ENCODE results near the gene ITGA1.

Gene ITGA1

GRCh38 chr5:52983731-52984636, 196.3 kb downstream of the ITGA1 start:
- Mint-ChIP-seq H3K4me1 (ENCODE audit: low read depth) (peaks cover 5% of the 10 kb centered on the region), H3K36me3 (ENCODE audit: low read depth) (no peaks in the 10 kb centered on the region), H3K27ac (no peak overlapping the region), H3K9me3 (no peaks in the 10 kb centered on the region), H3K4me3 (no peak overlapping the region), H3K27me3 (peaks cover 24% of the 10 kb centered on the region)
- intact Hi-C loops (cut with micrococcal nuclease) = no loop called here

- peaks cover 16% of the 10 kb centered on the region for H3K4me1 Mint-ChIP-seq (ENCODE audit: low read depth)
- no peak overlapping the region for H3K27ac Mint-ChIP-seq
- H3K27me3 Mint-ChIP-seq = peaks cover 36% of the 10 kb centered on the region
- intact Hi-C loops (cut with micrococcal nuclease) = no loop called here
- H3K4me3 Mint-ChIP-seq = no peak overlapping the region
- no peaks in the 10 kb centered on the region for H3K9me3 Mint-ChIP-seq
- H3K36me3 Mint-ChIP-seq (ENCODE audit: low read depth) = no peaks in the 10 kb centered on the region
Measured at GRCh38 chr5:52985306-52985705, 197.6 kb downstream of the ITGA1 start.

- no peaks in the 10 kb centered on the region for H3K9me3 Mint-ChIP-seq
- peaks cover 17% of the 10 kb centered on the region for H3K4me1 Mint-ChIP-seq (ENCODE audit: low read depth)
- peaks cover 41% of the 10 kb centered on the region for H3K27me3 Mint-ChIP-seq
- intact Hi-C loops (cut with micrococcal nuclease) = no loop called here
- H3K4me3 Mint-ChIP-seq = no peak overlapping the region
- H3K27ac Mint-ChIP-seq = no peak overlapping the region
- H3K36me3 Mint-ChIP-seq (ENCODE audit: low read depth) = no peaks in the 10 kb centered on the region
Measured at GRCh38 chr5:52987711-52988331, 200.1 kb downstream of the ITGA1 start.

- Mint-ChIP-seq H3K27ac (no peak overlapping the region), H3K27me3 (peaks cover 41% of the 10 kb centered on the region), H3K36me3 (ENCODE audit: low read depth) (no peaks in the 10 kb centered on the region), H3K9me3 (no peaks in the 10 kb centered on the region), H3K4me3 (peak overlapping the region; percentile 73), H3K4me1 (ENCODE audit: low read depth) (peaks cover 17% of the 10 kb centered on the region)
- intact Hi-C loops (cut with micrococcal nuclease) = no loop called here
Measured at GRCh38 chr5:52988335-52989024, 200.8 kb downstream of the ITGA1 start.

- intact Hi-C loops (cut with micrococcal nuclease) = no loop called here
- Mint-ChIP-seq H3K27ac (no peak within 1 kb of the TSS), H3K36me3 (ENCODE audit: low read depth) (no peaks in the 10 kb centered on the region), H3K9me3 (no peaks in the 10 kb centered on the region), H3K4me1 (ENCODE audit: low read depth) (peaks cover 17% of the 10 kb centered on the region), H3K27me3 (peaks cover 41% of the 10 kb centered on the region), H3K4me3 (peak within 1 kb of the TSS; percentile 73)
Measured at GRCh38 chr5:52989025-52989780, 201.5 kb downstream of the ITGA1 start, which contains the start of gene ITGA2. ITGA2 (plus strand) TSS chr5:52989352; CDS start chr5:52989469, 117 bp downstream.

GRCh38 chr5:52989781-52990527, 202.2 kb downstream of the ITGA1 start:
- Mint-ChIP-seq H3K36me3 (ENCODE audit: low read depth) (no peaks in the 10 kb centered on the region), H3K27ac (no peak overlapping the region)

GRCh38 chr5:52990528-52990925, 202.8 kb downstream of the ITGA1 start:
- no peak overlapping the region for H3K27ac Mint-ChIP-seq
- no peaks in the 10 kb centered on the region for H3K9me3 Mint-ChIP-seq
- no peaks in the 10 kb centered on the region for H3K36me3 Mint-ChIP-seq (ENCODE audit: low read depth)
- H3K4me3 Mint-ChIP-seq = no peak overlapping the region
- peaks cover 38% of the 10 kb centered on the region for H3K27me3 Mint-ChIP-seq
- intact Hi-C loops (cut with micrococcal nuclease) = no loop called here
- H3K4me1 Mint-ChIP-seq (ENCODE audit: low read depth) = peaks cover 17% of the 10 kb centered on the region

More at GRCh38 chr5:52989781-52990527, 202.2 kb downstream of the ITGA1 start:
- intact Hi-C loops (cut with micrococcal nuclease) = no loop called here
- no peaks in the 10 kb centered on the region for H3K9me3 Mint-ChIP-seq
- peaks cover 40% of the 10 kb centered on the region for H3K27me3 Mint-ChIP-seq
- peak overlapping the region; percentile 73 for H3K4me3 Mint-ChIP-seq
- H3K4me1 Mint-ChIP-seq (ENCODE audit: low read depth) = peaks cover 17% of the 10 kb centered on the region

GRCh38 chr5:52993367-52993766, 205.7 kb downstream of the ITGA1 start:
- intact Hi-C loops (cut with micrococcal nuclease) = no loop called here
- no peak overlapping the region for H3K4me3 Mint-ChIP-seq
- no peaks in the 10 kb centered on the region for H3K36me3 Mint-ChIP-seq (ENCODE audit: low read depth)
- H3K9me3 Mint-ChIP-seq = no peaks in the 10 kb centered on the region
- H3K27ac Mint-ChIP-seq = no peak overlapping the region
- peaks cover 22% of the 10 kb centered on the region for H3K27me3 Mint-ChIP-seq
- H3K4me1 Mint-ChIP-seq (ENCODE audit: low read depth) = peaks cover 17% of the 10 kb centered on the region

- H3K27me3 Mint-ChIP-seq = peaks cover 16% of the 10 kb centered on the region
- intact Hi-C loops (cut with micrococcal nuclease) = no loop called here
Measured at GRCh38 chr5:52994266-52994665, 206.6 kb downstream of the ITGA1 start.

GRCh38 chr5:52995095-52995494, 207.4 kb downstream of the ITGA1 start:
- intact Hi-C loops (cut with micrococcal nuclease) = no loop called here
- Mint-ChIP-seq H3K27ac (no peak overlapping the region), H3K36me3 (ENCODE audit: low read depth) (no peaks in the 10 kb centered on the region), H3K4me3 (no peak overlapping the region), H3K4me1 (ENCODE audit: low read depth) (peaks cover 3% of the 10 kb centered on the region), H3K27me3 (peaks cover 7% of the 10 kb centered on the region), H3K9me3 (no peaks in the 10 kb centered on the region)

More at GRCh38 chr5:52994266-52994665, 206.6 kb downstream of the ITGA1 start:
- no peaks in the 10 kb centered on the region for H3K9me3 Mint-ChIP-seq
- H3K4me1 Mint-ChIP-seq (ENCODE audit: low read depth) = peaks cover 11% of the 10 kb centered on the region
- no peaks in the 10 kb centered on the region for H3K36me3 Mint-ChIP-seq (ENCODE audit: low read depth)
- no peak overlapping the region for H3K4me3 Mint-ChIP-seq
- H3K27ac Mint-ChIP-seq = no peak overlapping the region

- H3K4me3 Mint-ChIP-seq = no peak overlapping the region
- no peak overlapping the region for H3K27ac Mint-ChIP-seq
- H3K4me1 Mint-ChIP-seq (ENCODE audit: low read depth) = no peaks in the 10 kb centered on the region
- no peaks in the 10 kb centered on the region for H3K9me3 Mint-ChIP-seq
- intact Hi-C loops (cut with micrococcal nuclease) = no loop called here
- H3K36me3 Mint-ChIP-seq (ENCODE audit: low read depth) = no peaks in the 10 kb centered on the region
- peaks cover 2% of the 10 kb centered on the region for H3K27me3 Mint-ChIP-seq
Measured at GRCh38 chr5:52995914-52996313, 208.2 kb downstream of the ITGA1 start.

- Mint-ChIP-seq H3K9me3 (no peaks in the 10 kb centered on the region), H3K4me3 (no peak overlapping the region), H3K36me3 (ENCODE audit: low read depth) (no peaks in the 10 kb centered on the region), H3K27me3 (peaks cover 2% of the 10 kb centered on the region), H3K27ac (no peak overlapping the region), H3K4me1 (ENCODE audit: low read depth) (no peaks in the 10 kb centered on the region)
- intact Hi-C loops (cut with micrococcal nuclease) = no loop called here
Measured at GRCh38 chr5:52996979-52997378, 209.3 kb downstream of the ITGA1 start.

GRCh38 chr5:52997424-52997823, 209.7 kb downstream of the ITGA1 start:
- H3K4me3 Mint-ChIP-seq = no peak overlapping the region
- no peaks in the 10 kb centered on the region for H3K9me3 Mint-ChIP-seq
- intact Hi-C loops (cut with micrococcal nuclease) = no loop called here
- H3K4me1 Mint-ChIP-seq (ENCODE audit: low read depth) = no peaks in the 10 kb centered on the region
- no peaks in the 10 kb centered on the region for H3K36me3 Mint-ChIP-seq (ENCODE audit: low read depth)
- no peak overlapping the region for H3K27ac Mint-ChIP-seq
- no peaks in the 10 kb centered on the region for H3K27me3 Mint-ChIP-seq
